WTC11 (cell line): ENCODE measurements around the gene JKAMP. TPM values are rescaled to one million over a fixed set of nuclear protein-coding genes. Genes with fewer than 3 reads are reported as not detected.

ENCODE experiments used
- ATAC-seq: fragments of 200-7000 bp; cut with Tn5 transposase; 2 replicates; pipeline ENCODE4 v1.10.0; 2021; ENCODE audit warnings: mild to moderate bottlenecking, moderate library complexity
- Bru-seq: library from RNA; stranded (reverse); fragments of 400-500 nt; gene quantifications from one replicate; lab custom pipeline; 2021; lab: Mats Ljungman, UMichigan
- CTCF ChIA-PET: fragments of 300-600 bp; sonication (Branson Sonifier 250); formaldehyde crosslinking; loops from one replicate; lab custom pipeline; 2021; ENCODE audit warnings: antibody characterized with exemption; lab: Charles Lee
- POLR2A ChIA-PET: fragments of 350-600 bp; sonication (Branson Sonifier 250); formaldehyde crosslinking; loops from one replicate; lab custom pipeline; 2021; ENCODE audit warnings: antibody characterized with exemption; lab: Charles Lee
- DNase-seq: peaks from one replicate; pipeline ENCODE4 v3.0.0; 2021; ENCODE audit warnings: low spot score
- H3K27ac Mint-ChIP-seq: 2 replicates; pipeline ENCODE4 v1.8.0; 2021; ENCODE audit warnings: mixed read lengths
- H3K27me3 Mint-ChIP-seq: 2 replicates; pipeline ENCODE4 v1.8.0; 2021; ENCODE audit warnings: low read depth, mild to moderate bottlenecking, moderate library complexity, mixed read lengths
- H3K36me3 Mint-ChIP-seq: 2 replicates; pipeline ENCODE4 v1.8.0; 2021; ENCODE audit warnings: mixed read lengths
- H3K4me1 Mint-ChIP-seq: 2 replicates; pipeline ENCODE4 v1.8.0; 2022; ENCODE audit warnings: mixed read lengths
- H3K4me3 Mint-ChIP-seq: 2 replicates; pipeline ENCODE4 v1.8.0; 2021; ENCODE audit warnings: mild to moderate bottlenecking, moderate library complexity, mixed read lengths
- H3K9me3 Mint-ChIP-seq: 2 replicates; pipeline ENCODE4 v1.8.0; 2021; ENCODE audit warnings: mixed read lengths
- CBFB ChIP-seq: sonication (generic); formaldehyde crosslinking; IDR thresholded peaks from 2 replicates; pipeline ENCODE4 v1.8.1; 2022; ENCODE audit warnings: mild to moderate bottlenecking, low read depth, missing genetic modification reagents
- CREB1 ChIP-seq: sonication (generic); formaldehyde crosslinking; IDR thresholded peaks from 2 replicates; pipeline ENCODE4 v1.8.0; 2023; ENCODE audit warnings: mild to moderate bottlenecking, missing genetic modification reagents
- ETV6 ChIP-seq: sonication (generic); formaldehyde crosslinking; IDR thresholded peaks from 2 replicates; pipeline ENCODE4 v1.8.1; 2022; ENCODE audit warnings: mild to moderate bottlenecking, missing genetic modification reagents
- KAT7 ChIP-seq: sonication (generic); formaldehyde crosslinking; IDR thresholded peaks from 2 replicates; pipeline ENCODE4 v1.8.1; 2023; ENCODE audit warnings: missing genetic modification reagents, mild to moderate bottlenecking, borderline replicate concordance
- MXD4 ChIP-seq: fragments of 250-450 bp; sonication (Bioruptor Pico); IDR thresholded peaks from 2 replicates; pipeline ENCODE4 v1.8.0; 2021; ENCODE audit warnings: mild to moderate bottlenecking, moderate library complexity, borderline replicate concordance
- TCF7 ChIP-seq: sonication (generic); formaldehyde crosslinking; IDR thresholded peaks from 2 replicates; pipeline ENCODE4 v1.8.0; 2022; ENCODE audit warnings: mild to moderate bottlenecking, low read depth, missing genetic modification reagents, moderate library complexity
- TEAD1 ChIP-seq: sonication (generic); formaldehyde crosslinking; IDR thresholded peaks from 2 replicates; pipeline ENCODE4 v1.8.0; 2022; ENCODE audit warnings: mild to moderate bottlenecking, missing genetic modification reagents
- ZNF671 ChIP-seq: fragments of 250-450 bp; sonication (Bioruptor Pico); IDR thresholded peaks from 2 replicates; pipeline ENCODE4 v1.8.0; 2021; ENCODE audit warnings: mild to moderate bottlenecking
- long read RNA-seq, 3 experiments: library from RNA in 1 of 3; library from capped mRNA in 1 of 3; library from polyadenylated mRNA in 1 of 3; unstranded in 2 of 3; stranded (forward) in 1 of 3; transcript quantifications; one replicate each; pipeline ENCODE4 v2.0.0, GENCODE V29; 2021
- total RNA-seq: library from RNA; stranded (reverse); gene quantifications from 3 replicates; pipeline ENCODE4 v1.2.3, GENCODE V29; 2021
- TF ChIP-seq, protein P1 (sequence below): sonication (generic); formaldehyde crosslinking; IDR thresholded peaks from 2 replicates; pipeline ENCODE4 v1.8.1; 2023; ENCODE audit warnings: mild to moderate bottlenecking, moderate library complexity, missing genetic modification reagents
- TF ChIP-seq, protein P2 (sequence below): sonication (generic); formaldehyde crosslinking; conservative IDR thresholded peaks from 2 replicates; pipeline ENCODE4 v1.8.1; 2023; ENCODE audit warnings: mild to moderate bottlenecking, low read depth, missing genetic modification reagents, moderate library complexity
- TF ChIP-seq, protein P3 (sequence below): sonication (generic); formaldehyde crosslinking; IDR thresholded peaks from 2 replicates; pipeline ENCODE4 v1.8.1; 2022; ENCODE audit warnings: mild to moderate bottlenecking, moderate library complexity, missing genetic modification reagents
- TF ChIP-seq, protein P4 (sequence below): sonication (generic); formaldehyde crosslinking; IDR thresholded peaks from 2 replicates; pipeline ENCODE4 v1.8.1; 2023; ENCODE audit warnings: mild to moderate bottlenecking, missing genetic modification reagents
- TF ChIP-seq, protein P5 (sequence below): fragments of 250-450 bp; sonication (Bioruptor Pico); conservative IDR thresholded peaks from 2 replicates; pipeline ENCODE4 v1.9.0; 2021; ENCODE audit warnings: mild to moderate bottlenecking
- TF ChIP-seq, protein P6 (sequence below): fragments of 250-450 bp; sonication (Bioruptor Pico); IDR thresholded peaks from 2 replicates; pipeline ENCODE4 v1.9.0; 2021; ENCODE audit warnings: mild to moderate bottlenecking, borderline replicate concordance

JKAMP gene, protein sequence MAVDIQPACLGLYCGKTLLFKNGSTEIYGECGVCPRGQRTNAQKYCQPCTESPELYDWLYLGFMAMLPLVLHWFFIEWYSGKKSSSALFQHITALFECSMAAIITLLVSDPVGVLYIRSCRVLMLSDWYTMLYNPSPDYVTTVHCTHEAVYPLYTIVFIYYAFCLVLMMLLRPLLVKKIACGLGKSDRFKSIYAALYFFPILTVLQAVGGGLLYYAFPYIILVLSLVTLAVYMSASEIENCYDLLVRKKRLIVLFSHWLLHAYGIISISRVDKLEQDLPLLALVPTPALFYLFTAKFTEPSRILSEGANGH
- 29.1 to 33.2 TPM (median 31.7 TPM) in 3 replicates for total RNA-seq
- percentile 92 among the genes with signal in this experiment for Bru-seq, nascent RNA
- long read RNA-seq, experiment 1, transcript JKAMP-203 (7 exons, 1,636 nt) = minor isoform, 68 of 245 reads
- long read RNA-seq, experiment 1, transcript JKAMP-207 (7 exons, 2,137 nt) = minor isoform, 5 of 245 reads
- long read RNA-seq, experiment 1, transcript JKAMP-214 (6 exons, 2,302 nt) = minor isoform, 9 of 245 reads
- long read RNA-seq, experiment 1, transcript JKAMP-201 (7 exons, 1,726 nt) = major isoform, 118 of 245 reads
- long read RNA-seq, experiment 1, partial matches to known transcripts = 3 of 245 reads
- long read RNA-seq, experiment 1, other reads (novel, unspliced or antisense) = 30 of 245 reads
- long read RNA-seq, experiment 2, transcript JKAMP-214 (6 exons, 2,302 nt) = minor isoform, 5 of 48 reads
- long read RNA-seq, experiment 2, transcript JKAMP-201 (7 exons, 1,726 nt) = major isoform, 11 of 48 reads
- long read RNA-seq, experiment 2, transcript JKAMP-203 (7 exons, 1,636 nt) = minor isoform, 6 of 48 reads
- long read RNA-seq, experiment 2, partial matches to known transcripts = 13 of 48 reads
- long read RNA-seq, experiment 2, other reads (novel, unspliced or antisense) = 12 of 48 reads
- long read RNA-seq, experiment 3, transcript JKAMP-207 (7 exons, 2,137 nt) = minor isoform, 10 of 231 reads
- long read RNA-seq, experiment 3, transcript JKAMP-201 (7 exons, 1,726 nt) = major isoform, 126 of 231 reads
- long read RNA-seq, experiment 3, transcript JKAMP-203 (7 exons, 1,636 nt) = minor isoform, 66 of 231 reads
- long read RNA-seq, experiment 3, partial matches to known transcripts = 5 of 231 reads
- long read RNA-seq, experiment 3, other reads (novel, unspliced or antisense) = 16 of 231 reads

DNA sequence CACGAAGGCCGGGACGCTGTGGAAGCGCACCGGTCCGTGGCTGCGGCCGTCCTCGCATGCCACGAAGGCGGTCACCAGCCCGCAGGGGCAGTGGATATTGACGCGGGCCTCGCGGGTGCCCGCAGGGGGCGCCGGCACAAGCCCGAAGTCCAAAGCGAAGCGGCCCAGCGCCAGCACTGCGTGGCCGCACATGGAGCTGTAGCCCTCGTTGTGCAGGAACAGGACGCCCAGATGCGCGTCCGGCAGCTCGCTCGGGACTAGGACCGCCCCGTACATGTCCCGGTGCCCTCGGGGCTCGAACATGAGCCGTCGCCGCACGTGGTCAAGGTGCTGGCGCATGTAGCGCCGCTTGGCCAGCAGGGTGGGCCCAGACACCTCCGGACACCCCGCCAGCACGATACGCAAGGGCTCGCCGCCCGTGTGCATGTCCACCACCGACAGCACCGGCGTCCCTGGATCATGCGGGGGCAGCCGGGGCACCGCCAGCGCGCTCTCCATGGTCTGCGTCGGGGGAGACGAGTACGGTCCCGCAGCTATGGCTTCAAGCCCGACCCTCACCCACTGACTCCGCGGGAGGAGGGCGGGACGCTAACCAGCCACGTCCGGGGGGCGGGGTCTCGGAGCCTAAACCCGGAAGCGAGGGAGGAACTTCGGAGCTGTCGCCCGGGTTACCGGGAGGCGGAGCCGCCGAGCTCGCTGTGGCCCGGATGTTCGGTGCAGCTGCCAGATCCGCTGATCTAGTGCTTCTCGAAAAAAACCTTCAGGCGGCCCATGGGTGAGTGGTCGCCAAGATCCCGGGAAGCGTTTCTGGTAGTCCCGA, at the start of gene JKAMP, which contains the start of gene L3HYPDH:
TSS of gene JKAMP (plus strand) at position 699 of the 820 bp plus-strand sequence. CDS start at position 772, 73 bp downstream.
TSS of gene L3HYPDH (minus strand) at position 590 of the 820 bp plus-strand sequence. CDS start at position 498, 92 bp downstream.
- CTCF ChIA-PET = interaction anchor here (0.6 to 3.4 kb wide), 15 partner anchors 13 to 359 kb away, joined by 3 to 36 read pairs (median 3); partner anchors contain the start of genes CCDC175, DAAM1 and GPR135
- POLR2A ChIA-PET = interaction anchor here (0.6 to 1.7 kb wide), 6 partner anchors 16 to 765 kb away, joined by 3 to 13 read pairs (median 5); partner anchors contain the start of genes DAAM1, GPR135 and PPM1A
- Mint-ChIP-seq H3K36me3 (peaks cover 15% of the 10 kb centered on the region), H3K4me1 (peaks cover 19% of the 10 kb centered on the region), H3K27ac (peak within 1 kb of the TSS; percentile 87), H3K9me3 (no peaks in the 10 kb centered on the region), H3K27me3 (no peaks in the 10 kb centered on the region), H3K4me3 (peak within 1 kb of the TSS; percentile 83)
- DNase-seq (peak; percentile 98), ATAC-seq (peak; percentile 94)
- TF ChIP-seq KAT7 = peak; percentile 92
- no peak for TF ChIP-seq MXD4 (CRISPR knock-in tag)
- peak; percentile 91 for TF ChIP-seq TCF7 (CRISPR knock-in tag)
- TF ChIP-seq, protein P1, sequence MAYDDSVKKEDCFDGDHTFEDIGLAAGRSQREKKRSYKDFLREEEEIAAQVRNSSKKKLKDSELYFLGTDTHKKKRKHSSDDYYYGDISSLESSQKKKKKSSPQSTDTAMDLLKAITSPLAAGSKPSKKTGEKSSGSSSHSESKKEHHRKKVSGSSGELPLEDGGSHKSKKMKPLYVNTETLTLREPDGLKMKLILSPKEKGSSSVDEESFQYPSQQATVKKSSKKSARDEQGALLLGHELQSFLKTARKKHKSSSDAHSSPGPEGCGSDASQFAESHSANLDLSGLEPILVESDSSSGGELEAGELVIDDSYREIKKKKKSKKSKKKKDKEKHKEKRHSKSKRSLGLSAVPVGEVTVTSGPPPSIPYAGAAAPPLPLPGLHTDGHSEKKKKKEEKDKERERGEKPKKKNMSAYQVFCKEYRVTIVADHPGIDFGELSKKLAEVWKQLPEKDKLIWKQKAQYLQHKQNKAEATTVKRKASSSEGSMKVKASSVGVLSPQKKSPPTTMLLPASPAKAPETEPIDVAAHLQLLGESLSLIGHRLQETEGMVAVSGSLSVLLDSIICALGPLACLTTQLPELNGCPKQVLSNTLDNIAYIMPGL = peak; percentile 90; the same call in 1 of the 2 replicates
- TF ChIP-seq, protein P2, sequence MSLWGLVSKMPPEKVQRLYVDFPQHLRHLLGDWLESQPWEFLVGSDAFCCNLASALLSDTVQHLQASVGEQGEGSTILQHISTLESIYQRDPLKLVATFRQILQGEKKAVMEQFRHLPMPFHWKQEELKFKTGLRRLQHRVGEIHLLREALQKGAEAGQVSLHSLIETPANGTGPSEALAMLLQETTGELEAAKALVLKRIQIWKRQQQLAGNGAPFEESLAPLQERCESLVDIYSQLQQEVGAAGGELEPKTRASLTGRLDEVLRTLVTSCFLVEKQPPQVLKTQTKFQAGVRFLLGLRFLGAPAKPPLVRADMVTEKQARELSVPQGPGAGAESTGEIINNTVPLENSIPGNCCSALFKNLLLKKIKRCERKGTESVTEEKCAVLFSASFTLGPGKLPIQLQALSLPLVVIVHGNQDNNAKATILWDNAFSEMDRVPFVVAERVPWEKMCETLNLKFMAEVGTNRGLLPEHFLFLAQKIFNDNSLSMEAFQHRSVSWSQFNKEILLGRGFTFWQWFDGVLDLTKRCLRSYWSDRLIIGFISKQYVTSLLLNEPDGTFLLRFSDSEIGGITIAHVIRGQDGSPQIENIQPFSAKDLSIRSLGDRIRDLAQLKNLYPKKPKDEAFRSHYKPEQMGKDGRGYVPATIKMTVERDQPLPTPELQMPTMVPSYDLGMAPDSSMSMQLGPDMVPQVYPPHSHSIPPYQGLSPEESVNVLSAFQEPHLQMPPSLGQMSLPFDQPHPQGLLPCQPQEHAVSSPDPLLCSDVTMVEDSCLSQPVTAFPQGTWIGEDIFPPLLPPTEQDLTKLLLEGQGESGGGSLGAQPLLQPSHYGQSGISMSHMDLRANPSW = no peak
- TF ChIP-seq ZNF671 = no peak
- TF ChIP-seq CBFB (CRISPR knock-in tag) = no peak
- TF ChIP-seq, protein P3, sequence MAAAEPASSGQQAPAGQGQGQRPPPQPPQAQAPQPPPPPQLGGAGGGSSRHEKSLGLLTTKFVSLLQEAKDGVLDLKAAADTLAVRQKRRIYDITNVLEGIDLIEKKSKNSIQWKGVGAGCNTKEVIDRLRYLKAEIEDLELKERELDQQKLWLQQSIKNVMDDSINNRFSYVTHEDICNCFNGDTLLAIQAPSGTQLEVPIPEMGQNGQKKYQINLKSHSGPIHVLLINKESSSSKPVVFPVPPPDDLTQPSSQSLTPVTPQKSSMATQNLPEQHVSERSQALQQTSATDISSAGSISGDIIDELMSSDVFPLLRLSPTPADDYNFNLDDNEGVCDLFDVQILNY (CRISPR knock-in tag) = no peak; the same call in none of the 2 replicates
- peak; percentile 97 for TF ChIP-seq ETV6 (CRISPR knock-in tag)
- TF ChIP-seq, protein P4, sequence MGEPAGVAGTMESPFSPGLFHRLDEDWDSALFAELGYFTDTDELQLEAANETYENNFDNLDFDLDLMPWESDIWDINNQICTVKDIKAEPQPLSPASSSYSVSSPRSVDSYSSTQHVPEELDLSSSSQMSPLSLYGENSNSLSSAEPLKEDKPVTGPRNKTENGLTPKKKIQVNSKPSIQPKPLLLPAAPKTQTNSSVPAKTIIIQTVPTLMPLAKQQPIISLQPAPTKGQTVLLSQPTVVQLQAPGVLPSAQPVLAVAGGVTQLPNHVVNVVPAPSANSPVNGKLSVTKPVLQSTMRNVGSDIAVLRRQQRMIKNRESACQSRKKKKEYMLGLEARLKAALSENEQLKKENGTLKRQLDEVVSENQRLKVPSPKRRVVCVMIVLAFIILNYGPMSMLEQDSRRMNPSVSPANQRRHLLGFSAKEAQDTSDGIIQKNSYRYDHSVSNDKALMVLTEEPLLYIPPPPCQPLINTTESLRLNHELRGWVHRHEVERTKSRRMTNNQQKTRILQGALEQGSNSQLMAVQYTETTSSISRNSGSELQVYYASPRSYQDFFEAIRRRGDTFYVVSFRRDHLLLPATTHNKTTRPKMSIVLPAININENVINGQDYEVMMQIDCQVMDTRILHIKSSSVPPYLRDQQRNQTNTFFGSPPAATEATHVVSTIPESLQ (CRISPR knock-in tag) = no peak
- TF ChIP-seq, protein P5, sequence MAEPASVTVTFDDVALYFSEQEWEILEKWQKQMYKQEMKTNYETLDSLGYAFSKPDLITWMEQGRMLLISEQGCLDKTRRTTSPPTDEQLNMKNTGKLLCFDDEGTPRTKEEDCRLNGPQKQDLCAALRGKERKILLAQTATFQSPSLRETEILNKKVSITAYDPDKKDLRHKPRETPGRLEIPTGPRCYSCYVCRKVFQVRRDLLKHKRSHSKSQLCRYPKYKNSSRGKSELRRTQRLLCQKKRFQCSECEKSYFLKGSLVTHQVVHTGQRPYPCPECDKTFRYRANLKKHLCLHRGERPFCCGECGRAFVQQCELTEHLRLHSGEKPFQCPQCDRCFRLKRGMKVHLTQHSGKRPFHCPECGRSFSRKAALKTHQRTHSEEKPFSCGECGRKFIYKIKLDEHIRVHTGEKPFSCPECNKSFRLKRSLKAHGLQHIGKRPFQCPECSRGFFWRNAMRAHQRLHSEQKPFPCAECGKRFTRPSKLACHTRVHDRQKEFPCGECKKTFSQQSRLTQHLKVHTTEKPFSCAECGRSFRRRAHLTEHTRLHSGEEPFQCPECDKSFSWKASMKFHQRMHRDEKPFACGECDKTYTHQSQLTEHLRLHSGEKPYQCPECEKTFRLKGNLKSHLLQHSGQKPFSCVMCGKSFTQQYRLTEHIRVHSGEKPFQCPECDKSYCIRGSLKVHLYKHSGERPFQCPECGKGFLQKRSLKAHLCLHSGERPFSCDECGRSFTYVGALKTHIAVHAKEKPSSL (CRISPR knock-in tag) = no peak
- TF ChIP-seq, protein P6, sequence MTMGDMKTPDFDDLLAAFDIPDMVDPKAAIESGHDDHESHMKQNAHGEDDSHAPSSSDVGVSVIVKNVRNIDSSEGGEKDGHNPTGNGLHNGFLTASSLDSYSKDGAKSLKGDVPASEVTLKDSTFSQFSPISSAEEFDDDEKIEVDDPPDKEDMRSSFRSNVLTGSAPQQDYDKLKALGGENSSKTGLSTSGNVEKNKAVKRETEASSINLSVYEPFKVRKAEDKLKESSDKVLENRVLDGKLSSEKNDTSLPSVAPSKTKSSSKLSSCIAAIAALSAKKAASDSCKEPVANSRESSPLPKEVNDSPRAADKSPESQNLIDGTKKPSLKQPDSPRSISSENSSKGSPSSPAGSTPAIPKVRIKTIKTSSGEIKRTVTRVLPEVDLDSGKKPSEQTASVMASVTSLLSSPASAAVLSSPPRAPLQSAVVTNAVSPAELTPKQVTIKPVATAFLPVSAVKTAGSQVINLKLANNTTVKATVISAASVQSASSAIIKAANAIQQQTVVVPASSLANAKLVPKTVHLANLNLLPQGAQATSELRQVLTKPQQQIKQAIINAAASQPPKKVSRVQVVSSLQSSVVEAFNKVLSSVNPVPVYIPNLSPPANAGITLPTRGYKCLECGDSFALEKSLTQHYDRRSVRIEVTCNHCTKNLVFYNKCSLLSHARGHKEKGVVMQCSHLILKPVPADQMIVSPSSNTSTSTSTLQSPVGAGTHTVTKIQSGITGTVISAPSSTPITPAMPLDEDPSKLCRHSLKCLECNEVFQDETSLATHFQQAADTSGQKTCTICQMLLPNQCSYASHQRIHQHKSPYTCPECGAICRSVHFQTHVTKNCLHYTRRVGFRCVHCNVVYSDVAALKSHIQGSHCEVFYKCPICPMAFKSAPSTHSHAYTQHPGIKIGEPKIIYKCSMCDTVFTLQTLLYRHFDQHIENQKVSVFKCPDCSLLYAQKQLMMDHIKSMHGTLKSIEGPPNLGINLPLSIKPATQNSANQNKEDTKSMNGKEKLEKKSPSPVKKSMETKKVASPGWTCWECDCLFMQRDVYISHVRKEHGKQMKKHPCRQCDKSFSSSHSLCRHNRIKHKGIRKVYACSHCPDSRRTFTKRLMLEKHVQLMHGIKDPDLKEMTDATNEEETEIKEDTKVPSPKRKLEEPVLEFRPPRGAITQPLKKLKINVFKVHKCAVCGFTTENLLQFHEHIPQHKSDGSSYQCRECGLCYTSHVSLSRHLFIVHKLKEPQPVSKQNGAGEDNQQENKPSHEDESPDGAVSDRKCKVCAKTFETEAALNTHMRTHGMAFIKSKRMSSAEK (CRISPR knock-in tag) = peak; percentile 64; the same call in 1 of the 2 replicates
- peak; percentile 83 for TF ChIP-seq CREB1 (CRISPR knock-in tag)
- TF ChIP-seq TEAD1 (CRISPR knock-in tag) = no peak
